GM21529 (cell line): Measurements from ENCODE around the gene IGFBP1.

ENCODE experiments used
- ATAC-seq: cut with Tn5 transposase; IDR thresholded peaks from one replicate; pipeline ENCODE4 v1.9.1; 2021; ENCODE audit not compliant: unreplicated experiment

Gene IGFBP1

DNA sequence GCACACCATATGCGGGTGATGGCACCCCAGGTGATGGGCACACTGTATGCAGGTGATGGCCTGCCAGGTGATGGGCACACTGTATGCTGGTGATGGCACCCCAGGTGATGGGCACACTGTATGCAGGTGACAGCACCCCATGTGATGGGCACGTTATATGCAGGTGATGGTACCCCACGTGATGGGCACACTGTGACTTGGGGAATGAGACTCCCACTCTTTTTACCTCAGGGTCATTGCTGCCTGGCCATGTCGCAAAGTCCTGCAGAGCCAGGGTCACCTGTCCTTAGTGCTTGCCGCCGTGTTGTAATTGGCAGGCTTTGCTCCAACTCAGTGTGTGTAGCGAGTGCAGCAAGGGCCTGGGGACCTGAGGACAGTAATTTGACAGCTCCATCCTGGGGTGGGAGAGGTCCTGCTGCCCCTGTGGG is 7.8 kb upstream of the IGFBP1 start:
- ATAC-seq: no peak

DNA sequence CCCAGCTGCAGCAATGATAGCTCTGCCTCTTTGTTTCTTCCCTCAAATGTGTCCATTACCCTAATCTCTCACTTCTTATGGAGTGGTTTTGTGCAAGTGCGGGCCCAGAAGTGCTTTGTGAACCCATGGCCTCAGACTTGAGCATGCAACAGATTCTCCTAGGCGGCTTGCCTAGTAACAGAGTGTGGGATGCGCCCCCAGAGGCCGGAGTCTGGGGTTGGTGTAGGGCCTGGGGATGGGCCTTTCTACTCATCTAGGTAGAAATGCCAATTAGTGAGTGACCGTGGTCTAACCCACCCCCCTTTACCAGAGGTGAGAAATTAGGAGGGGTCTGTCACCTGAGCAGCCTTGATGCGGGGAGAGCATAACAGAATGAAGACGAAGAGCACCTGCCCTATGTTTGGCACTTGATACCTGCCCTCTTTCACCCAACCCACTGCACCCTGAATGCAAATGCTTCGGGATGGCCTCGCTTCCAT is 7.0 kb upstream of the IGFBP1 start:
- ATAC-seq: no peak

DNA sequence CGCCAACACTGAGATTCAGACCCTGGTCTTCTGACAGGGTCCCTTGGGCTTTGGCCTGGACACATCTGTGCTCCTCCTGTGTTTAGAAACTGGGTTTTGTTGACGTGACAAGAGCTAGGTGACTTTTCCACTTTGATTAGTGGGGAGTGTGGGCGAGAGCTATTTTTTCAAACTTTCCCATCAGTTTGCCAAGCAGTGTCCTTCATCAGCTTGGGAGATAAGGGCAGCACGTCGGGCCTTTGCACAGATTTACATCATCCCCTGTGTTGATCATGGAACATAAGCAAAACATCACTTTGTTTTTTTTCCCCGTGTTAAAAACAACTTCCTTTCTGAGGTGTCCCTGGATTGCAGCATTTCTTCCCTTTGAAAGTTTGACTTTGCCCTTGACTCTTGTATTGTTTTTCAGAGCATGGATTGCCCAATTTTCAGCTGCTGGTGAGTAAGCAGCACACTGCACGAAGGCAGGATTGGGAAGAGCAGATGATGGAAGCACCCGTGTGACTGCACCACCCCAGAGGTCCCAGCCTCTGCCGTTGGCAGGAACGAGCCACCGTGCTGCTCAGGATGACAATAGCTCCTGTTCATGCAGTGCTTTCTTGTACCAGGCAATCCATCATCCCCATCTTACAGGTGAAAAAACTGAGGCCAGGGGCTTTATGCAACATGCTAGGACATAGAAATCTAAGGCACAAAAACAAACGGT is 6.4 kb upstream of the IGFBP1 start:
- no peak for ATAC-seq

DNA sequence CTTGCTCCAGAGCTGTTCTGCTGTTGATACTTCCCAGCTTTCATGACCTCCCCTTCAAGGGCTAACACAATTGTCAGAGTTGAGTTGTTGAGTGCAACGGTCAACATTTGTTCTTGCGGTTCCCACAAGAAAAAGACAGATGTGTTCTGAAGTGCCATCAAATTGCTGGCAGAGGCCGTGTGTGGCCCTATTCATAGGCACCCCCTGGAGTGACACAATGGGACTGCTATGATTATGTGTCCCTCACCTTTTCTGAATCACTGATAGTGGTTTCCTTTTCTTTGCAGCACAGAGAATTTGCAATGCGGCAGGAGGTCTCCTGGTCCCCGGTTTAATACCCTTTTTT is 5.8 kb upstream of the IGFBP1 start:
- no peak for ATAC-seq

DNA sequence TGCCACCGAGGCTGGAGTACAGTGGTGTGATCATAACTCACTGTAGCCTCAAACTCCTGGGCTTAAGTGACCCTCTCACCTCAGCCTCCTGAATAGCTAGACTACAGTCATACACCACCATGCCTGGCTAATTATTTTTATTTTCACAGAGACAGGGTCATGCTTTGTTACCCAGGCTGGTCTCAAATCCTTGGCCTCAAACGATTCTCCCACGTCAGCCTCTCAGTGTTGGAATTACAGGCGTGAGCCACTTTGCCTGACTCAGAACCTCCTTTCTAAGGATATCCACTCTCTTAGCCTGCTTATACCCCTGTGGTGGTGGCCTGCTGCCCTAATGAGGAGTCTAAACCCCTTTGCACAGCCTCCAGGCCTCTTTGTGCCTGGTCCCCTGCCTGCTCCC is 4.2 kb upstream of the IGFBP1 start:
- no peak for ATAC-seq

DNA sequence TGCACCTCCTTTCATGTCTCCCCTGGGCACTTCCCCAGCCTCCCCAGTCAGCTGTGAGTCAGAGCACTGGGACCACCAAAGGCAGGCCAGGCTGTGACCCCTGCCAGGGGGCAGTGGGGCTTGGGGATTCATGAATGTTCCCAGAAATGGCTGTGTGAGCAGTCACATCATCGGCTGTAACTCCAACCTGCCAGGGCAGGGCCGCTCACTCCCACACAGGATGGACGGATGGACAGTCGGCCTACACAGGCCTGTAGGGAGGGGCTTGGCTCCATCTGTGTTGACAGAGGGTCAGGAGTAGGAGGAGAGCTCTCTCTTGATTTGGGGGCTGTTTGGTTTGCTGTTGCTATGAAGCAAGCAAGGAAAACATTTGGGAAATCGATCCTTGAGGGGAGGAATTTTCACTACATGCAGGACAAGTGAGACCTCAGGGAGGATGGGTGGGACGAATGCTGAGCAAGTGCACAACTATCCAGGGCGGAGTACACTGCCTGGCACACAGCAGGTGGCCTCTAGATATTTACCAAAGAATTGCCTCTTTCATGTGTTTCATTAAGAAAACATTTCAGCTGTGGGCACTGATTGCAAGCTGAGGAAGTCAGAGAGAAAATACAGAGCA is 2.9 kb upstream of the IGFBP1 start:
- ATAC-seq: no peak

DNA sequence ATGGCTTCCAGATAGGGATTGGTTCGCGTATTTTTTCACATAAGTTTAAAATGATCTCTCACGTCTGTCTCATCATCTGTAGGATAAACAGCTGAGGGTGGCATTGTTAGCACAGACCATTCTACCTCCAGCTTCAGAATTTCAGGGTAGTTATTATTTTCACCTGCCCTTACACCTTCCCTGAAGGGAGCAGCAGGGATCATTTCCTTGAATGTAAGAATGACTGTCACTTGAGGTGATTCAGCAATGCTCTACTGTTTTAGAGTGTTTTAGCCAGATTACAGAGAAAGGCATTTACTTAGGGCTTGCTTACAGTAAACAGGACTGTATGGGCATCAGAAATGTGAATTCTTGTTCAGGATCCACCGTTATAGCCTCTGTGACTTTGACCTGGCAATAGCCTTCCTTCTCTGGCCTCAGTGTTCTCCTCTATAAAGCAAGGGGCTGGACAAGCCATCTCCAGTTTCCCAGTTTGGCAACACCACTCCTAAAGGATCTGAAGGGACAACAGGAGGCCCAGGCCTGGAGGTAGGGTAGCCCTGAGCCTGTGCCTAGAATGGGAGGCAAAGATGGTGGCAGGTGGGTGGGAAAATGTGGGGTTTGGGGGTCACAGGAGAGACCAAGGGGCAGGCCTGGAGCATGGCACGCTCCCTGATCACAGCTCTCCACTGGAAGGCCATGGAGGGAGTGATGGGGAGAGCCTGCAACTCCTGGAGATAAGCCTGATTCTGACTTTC is 1.2 kb upstream of the IGFBP1 start:
- no peak for ATAC-seq

DNA sequence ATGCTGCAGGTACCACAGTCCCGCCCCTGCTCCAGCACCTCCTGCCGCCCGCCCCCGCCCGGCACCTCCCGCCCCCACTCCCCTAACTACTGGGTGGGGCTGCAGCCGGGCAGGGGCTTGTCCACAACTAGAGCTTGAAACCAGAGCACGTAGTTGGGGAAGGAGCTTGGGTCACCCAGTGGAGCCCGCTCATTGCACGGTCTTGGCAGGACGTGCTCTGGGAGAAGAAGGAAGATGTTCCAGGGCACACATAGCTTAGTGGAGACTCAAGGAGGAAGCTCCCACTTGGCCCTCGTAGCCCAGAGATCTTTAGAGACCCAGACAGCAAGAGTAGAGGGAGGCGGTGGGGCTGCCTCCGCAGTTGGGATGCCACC is 692 bp downstream of the IGFBP1 start:
- no peak for ATAC-seq

DNA sequence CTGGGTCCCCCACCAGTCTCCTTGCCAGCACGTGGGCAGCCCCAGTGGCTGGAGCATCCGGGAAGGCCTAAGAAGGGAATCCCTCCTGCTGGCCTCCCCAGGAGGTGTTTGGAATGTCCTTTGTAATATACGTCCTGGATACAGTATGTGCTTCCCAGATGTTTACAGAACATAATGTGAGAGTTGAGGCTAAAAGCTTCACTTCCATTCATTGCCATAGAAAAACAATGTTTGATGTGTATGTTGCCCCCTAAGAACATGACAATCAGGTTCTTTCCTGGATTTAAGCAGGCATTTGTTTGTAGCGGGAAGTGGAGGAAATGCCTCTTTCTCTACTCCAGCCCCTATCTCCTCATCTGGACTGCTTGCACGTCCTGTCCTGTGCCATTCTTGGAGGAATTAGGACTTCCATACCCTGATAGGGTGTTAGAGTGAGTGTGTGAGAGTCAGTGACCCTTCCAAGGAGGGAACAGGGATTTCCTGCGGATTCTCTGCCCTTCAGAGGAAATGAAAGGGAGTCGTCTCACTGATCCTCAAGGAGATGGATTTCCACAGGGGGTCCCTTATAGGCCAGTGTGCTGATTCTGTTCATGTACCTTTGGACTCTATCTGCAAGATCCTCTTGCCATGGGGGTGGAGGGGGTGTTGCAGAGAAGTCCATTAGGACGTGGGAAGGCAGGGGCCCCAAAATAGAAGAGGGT is 1.2 kb downstream of the IGFBP1 start:
- ATAC-seq: no peak

DNA sequence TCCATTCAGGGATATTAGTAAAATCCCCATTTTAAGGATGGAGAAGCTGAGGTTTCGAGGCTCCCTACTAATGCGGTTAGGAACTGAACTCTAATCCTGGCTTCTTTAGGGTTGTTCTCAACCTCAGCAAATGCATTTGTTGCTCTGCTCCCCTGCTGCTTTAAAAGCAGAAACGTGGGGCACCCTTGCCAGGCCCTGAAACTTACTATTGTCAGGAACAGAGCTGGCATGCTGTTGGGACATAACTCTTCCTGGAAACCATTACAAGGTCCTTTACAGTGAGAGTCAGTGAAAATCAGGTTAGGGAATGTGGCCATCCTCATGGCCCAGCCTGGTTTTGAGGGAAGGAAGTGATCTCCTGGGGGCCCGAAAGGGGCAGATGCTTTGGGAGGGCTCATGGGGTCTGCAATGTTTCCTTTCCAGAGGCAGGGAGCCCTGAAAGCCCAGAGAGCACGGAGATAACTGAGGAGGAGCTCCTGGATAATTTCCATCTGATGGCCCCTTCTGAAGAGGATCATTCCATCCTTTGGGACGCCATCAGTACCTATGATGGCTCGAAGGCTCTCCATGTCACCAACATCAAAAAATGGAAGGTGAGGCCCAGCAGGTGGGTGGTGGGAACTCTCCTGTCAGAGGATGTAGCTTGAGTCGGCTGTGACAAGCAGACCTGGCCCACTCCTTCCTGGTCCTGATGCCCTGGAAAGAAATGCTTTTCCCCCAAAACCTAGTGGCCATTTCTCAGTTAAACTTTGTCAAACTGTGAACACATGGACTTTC is 2.0 kb downstream of the IGFBP1 start:
- no peak for ATAC-seq

DNA sequence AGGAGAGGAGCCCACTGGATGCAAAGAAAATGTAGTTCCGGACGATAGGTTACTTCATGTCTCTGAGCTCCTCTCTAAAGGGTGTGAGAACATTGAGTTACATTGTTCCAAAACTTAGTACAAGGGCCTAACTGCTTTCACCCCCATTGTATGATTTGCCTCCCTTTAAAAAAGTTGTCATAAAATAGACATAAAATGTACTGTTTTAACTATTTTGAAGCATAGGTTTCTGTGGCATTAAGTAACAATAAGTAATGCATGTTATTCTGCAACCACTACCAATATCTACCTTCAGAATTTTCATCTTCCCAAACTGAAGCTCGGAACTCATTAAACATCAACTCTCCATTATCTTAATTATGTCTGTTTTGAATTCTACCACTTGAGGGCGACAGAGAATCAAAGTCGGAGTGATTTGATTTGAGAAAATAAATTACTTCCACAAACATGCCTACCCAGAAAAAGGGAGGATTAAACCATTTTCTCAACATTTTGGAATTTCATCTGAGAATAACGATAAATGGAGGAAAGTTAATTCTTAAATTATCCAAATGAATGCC is 2.7 kb downstream of the IGFBP1 start:
- ATAC-seq: no peak

DNA sequence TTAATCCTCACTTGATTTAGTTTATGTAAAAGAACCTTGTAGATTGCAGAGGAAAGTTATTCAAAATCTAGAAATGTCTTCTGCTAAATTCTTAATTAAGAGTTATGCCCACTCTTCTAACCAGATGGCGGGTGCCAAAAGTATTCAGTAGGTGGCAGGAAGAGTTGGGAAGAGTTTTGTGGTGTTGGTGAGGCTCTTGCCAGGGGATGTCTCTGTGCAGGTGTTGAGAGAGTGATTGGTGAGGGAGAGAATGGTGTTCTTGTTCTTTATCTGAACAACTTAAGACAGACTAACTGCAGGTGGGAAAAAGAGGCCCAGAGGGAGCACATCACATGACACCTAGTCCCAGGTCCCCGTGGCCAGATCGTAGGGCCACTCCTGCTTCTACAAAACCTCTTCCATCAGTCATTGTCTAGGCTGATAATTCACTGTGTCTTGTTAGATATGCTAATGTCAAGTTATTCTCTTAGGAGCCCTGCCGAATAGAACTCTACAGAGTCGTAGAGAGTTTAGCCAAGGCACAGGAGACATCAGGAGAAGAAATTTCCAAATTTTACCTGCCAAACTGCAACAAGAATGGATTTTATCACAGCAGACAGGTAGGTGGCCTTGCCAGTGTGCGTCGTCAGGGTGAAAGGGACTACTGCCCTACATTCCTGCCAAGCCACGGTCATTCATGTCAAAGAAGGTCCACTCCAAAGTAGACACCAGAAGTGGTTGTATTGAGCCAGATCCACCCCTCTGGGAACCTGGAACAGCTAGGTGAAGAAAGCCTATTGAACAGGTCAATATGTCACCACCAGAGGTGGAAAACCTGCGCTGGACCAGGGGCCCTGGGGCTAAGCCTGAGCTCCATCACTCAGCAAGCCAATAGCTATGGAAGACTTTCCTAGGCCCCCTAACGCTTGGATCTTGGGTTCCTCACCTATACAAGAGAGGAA is 3.4 kb downstream of the IGFBP1 start:
- no peak for ATAC-seq

DNA sequence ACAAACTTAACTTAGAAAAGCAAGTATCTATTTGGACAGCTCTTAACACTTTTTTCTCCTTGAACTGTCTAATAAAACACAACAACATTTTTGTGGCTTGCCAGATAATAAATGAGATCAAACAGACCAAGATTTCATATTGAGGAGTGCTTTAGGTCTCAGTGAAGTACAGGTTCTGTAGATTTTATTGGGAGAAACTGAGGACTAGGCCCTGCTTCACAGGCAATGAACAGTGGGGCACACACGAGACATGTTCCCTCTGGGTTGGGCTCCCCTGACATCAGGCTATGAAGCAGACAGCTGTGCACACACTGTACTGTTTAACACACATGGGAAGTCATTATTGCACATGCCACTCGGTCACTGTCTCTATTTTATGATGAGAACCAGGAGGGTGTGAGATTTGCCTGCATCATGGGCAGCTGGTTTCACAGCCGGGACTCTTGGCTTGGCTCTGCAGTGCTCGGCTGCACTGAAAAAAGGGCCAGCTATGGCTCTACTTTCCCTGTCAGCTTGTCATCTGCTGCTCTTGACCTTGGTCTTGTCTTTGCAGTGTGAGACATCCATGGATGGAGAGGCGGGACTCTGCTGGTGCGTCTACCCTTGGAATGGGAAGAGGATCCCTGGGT is 4.2 kb downstream of the IGFBP1 start:
- ATAC-seq: no peak

DNA sequence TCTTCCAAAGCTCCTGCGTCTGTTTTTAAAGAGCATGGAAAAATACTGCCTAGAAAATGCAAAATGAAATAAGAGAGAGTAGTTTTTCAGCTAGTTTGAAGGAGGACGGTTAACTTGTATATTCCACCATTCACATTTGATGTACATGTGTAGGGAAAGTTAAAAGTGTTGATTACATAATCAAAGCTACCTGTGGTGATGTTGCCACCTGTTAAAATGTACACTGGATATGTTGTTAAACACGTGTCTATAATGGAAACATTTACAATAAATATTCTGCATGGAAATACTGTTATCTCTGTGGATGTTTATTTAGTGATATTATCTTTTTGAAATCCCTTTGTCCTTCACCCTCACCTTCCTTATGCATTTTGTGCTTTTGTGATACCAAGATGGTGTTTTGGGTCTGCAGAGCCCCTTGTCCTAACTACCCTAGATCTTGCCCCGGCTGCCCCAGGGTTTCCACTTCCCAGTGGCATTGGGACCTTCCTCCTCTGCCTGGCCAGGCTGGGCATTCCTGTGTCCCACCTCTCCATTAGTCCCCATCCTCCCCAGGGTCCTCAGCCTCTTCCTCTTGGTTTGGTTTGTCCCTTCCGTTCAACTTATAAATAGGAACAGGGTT is 5.2 kb downstream of the IGFBP1 start:
- no peak for ATAC-seq

DNA sequence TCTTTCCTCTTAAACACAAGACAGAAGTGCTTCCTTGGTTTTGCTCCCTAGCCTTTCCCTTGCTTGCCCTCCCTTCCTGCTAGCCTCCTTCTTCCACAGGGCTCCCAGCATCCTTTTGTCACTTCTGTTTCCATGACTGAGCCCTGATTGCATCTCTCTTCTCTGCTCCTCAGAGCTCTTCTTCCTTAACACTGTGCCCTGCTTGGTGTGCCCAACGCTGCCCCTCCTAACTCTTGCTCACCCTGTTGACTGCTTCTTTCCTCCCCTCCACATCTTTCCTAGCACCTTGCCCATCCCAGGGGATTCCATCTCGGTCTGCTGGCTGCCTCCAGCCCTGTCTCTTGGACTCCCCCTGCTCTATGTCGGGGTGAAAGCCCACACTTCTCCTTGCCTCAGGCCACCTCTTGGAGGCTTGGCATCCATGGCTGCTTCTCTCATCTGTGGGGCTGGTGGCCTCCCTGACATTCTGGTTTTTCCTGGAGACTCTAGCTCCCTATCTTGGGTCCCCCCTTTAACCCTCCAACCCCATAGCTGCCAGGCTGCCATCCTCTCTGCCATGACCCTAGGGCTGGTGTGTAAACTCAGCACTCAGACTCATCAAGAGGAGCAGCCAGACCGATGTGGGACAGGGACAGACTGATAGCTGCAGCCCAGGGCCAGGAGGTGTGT is 5.8 kb downstream of the IGFBP1 start:
- no peak for ATAC-seq

DNA sequence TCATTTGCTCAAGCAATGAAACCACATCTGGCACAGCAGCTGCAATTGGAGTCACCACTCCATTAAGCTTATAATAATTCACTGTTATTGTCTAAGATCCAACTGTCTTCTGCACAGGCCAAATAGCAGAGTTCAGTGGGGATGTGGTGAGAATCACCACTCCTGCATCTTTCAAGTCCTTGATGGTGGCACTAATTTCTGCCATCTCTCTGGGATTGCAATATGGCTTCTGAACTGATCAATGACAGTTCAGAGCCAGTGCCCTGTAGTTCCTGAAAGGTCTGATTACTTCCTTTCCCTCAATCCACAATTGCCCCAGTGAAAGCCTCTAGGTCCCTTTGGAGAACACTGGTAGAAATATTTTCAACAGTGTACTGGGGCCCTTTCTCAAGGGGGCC is 6.4 kb downstream of the IGFBP1 start:
- ATAC-seq: no peak

DNA sequence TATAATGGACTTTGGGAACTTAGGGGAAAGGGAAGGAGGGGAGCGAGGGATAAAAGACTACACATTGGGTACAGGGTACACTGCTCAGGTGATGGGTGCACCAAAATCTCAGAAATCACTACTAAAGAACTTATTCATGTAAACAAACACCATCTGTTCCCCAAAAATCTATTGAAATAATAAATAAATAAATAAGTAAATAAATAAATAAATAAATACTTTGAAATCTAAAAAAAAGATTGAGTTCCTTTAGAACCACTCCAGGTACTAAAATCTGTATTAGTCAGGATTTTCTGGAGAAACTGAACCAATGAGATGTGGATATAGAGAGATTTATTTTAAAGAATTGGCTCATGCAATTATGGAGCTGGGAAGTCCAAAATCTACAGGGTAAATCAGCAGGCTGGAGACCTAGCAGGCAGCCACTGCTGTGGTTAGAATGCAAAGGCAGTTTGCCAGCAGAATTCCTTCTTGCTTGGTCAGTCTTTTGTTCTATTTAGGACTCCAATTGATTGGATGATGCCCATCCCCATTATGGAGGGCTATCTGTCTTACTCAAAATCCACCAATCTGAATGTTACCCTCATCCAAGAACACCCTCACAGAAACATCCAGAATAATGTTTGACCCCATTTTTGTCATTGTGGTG is 8.9 kb downstream of the IGFBP1 start:
- no peak for ATAC-seq

DNA sequence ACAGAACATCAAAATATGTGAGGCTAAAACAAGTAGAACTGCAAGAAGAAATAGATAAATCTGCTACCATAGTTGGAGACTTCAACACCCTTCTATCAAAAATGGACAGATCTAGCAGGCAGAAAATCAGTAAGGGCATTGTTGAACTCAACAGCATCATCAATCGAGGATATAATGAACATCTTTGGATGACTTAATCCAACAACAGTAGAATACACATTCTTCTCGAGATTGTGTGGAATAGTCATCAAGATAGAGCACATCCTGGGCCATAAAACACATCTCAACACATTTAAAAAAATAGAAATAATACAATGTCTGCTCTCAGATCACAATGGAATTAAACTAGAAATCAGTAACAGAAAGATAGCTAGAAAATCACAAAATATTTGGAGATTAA is 9.9 kb downstream of the IGFBP1 start:
- no peak for ATAC-seq
